Mucosa of stomach (tissue), 1 donor: ENCODE measurements around the gene BMP7.

Source experiments
- H3K27me3 ChIP-seq: one replicate; pipeline ENCODE4 v1.7.0; 2013; ENCODE audit warnings: mild to moderate bottlenecking, low read length; ENCODE audit not compliant: control insufficient read depth, insufficient read depth
- H3K36me3 ChIP-seq: one replicate; pipeline ENCODE4 v1.7.0; 2013; ENCODE audit warnings: low read length; ENCODE audit not compliant: control insufficient read depth, insufficient read depth
- H3K4me1 ChIP-seq: one replicate; pipeline ENCODE4 v1.7.0; 2013; ENCODE audit warnings: mild to moderate bottlenecking, low read length; ENCODE audit not compliant: control insufficient read depth, insufficient read depth
- H3K4me3 ChIP-seq: one replicate; pipeline ENCODE4 v1.7.0; 2013; ENCODE audit warnings: low read length
- H3K9ac ChIP-seq: one replicate; pipeline ENCODE4 v1.7.0; 2013; ENCODE audit warnings: mild to moderate bottlenecking, low read length, moderate library complexity
- H3K9me3 ChIP-seq: one replicate; pipeline ENCODE4 v1.7.0; 2013; ENCODE audit warnings: mild to moderate bottlenecking, low read length, moderate library complexity; ENCODE audit not compliant: control insufficient read depth
- donor health status: Pancreatic carcinoma.

The BMP7 gene

DNA sequence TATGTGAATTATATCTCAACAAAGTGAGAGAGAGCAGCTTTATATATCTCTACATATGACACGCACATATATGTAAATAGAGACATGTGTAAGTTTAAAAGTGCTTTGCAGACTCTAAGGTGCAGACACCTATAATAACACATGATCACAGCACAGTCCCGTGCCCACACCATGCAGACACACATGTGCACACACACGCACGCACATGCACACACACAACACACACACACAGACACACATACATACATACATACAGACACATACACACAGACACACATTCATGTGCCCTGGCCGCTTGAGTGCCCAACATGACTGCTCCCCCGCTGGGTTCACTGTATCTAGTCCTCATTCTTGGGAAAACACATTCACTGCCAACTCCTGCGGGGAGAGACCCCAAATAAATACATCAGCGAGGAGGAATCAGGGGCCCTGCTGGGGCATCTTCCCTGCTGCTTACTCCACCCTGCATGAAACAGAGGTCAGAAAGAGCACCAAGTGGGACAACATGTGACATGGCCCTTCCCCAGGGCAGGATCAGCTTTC lies 121.3 kb downstream of the BMP7 start:
- Histone ChIP-seq H3K9me3 (no peaks in the 10 kb centered on the region), H3K27me3 (no peaks in the 10 kb centered on the region), H3K9ac (no peak overlapping the region), H3K4me3 (no peak overlapping the region), H3K4me1 (no peaks in the 10 kb centered on the region), H3K36me3 (no peaks in the 10 kb centered on the region)

DNA sequence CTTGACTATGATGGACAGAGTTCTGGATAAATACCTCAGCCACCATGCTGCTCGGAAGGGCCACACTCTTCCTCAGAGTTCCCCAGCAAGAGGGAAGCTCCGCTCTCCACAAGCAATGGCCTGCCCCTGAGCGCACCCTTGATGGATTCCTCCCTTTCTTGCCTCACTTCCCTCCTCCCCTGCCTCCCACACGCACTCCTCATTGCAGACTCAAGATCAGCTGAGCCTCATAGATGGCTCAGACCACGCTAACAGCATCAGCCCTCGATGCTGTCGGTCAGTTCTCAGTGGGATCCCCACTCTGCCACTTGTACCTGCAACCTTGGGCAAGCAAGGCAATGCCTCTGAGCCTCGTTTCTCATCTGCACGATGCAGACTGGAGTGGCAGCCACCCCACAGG lies 123.3 kb downstream of the BMP7 start:
- Histone ChIP-seq H3K4me1 (no peaks in the 10 kb centered on the region), H3K4me3 (no peak overlapping the region), H3K9ac (no peak overlapping the region), H3K36me3 (no peaks in the 10 kb centered on the region), H3K27me3 (no peaks in the 10 kb centered on the region), H3K9me3 (no peaks in the 10 kb centered on the region)

DNA sequence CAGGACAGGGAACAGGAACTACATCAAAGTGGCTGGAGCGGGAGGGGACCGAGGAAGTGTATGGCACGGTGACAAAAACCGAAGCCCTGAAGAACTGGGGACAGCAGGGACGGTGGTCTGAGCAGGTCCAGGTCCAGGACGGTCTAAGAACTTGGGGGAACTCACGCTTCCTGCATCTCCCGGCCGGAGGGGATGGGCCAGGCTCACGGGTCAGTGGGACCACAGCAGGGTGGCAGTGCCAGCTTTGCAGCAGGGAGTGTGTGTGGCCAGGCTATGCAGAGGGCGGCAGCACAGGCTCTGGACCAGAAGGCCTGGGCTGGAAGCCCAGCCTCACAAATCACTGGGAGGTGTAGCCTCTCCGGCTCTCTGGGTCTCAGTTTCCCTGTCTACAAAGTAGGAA lies 123.8 kb downstream of the BMP7 start:
- Histone ChIP-seq H3K9me3 (no peaks in the 10 kb centered on the region), H3K9ac (no peak overlapping the region), H3K4me1 (no peaks in the 10 kb centered on the region), H3K36me3 (no peaks in the 10 kb centered on the region), H3K4me3 (no peak overlapping the region), H3K27me3 (no peaks in the 10 kb centered on the region)

DNA sequence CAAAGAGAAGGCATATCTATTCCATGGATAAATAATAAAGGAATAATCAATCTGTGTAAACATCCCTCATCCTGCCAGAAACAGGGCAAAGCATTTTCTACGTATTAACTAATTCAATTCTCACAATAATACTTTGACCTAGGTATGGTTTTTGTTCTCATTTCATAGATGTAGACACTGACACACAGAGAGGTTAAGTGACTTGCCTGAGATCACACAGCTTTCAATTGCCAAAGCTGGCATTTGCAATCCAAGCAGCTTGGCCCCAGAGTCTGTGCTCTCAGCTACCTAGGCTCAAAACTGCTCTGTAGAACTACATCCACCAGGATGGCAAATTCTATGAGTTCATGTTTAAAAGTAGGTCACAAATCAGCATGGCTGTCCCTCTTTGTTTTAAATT lies 124.9 kb downstream of the BMP7 start:
- H3K9ac ChIP-seq: no peak overlapping the region
- H3K4me3 ChIP-seq: no peak overlapping the region
- no peaks in the 10 kb centered on the region for H3K27me3 ChIP-seq
- H3K9me3 ChIP-seq: no peaks in the 10 kb centered on the region
- H3K36me3 ChIP-seq: no peaks in the 10 kb centered on the region
- H3K4me1 ChIP-seq: no peaks in the 10 kb centered on the region

DNA sequence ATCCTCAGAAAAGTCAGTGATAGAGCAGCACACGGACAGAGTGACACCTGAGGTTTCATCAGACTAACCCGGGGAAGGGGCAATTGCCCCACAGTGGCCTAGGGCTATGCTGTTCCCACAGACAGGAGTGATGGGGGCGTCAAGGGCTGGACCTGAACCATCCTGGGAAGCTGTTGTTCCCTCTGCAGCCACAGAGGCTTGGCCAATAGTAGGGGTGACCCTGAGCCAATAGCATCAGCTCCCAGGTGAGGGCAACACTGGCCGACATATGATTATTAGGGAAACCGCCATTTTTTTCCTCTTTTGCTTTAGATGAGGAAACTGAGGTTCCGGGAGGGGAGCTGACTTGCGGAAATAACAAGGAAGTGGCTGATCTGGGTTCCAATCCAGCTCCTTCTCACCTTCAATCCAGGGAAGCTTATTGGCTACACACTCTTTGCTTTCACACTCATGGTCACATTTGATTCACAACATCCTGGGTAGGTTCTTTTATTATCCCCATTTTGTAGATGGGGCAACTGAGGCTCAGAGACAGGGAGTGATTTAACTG lies 126.0 kb downstream of the BMP7 start:
- no peaks in the 10 kb centered on the region for H3K27me3 ChIP-seq
- H3K4me1 ChIP-seq: no peaks in the 10 kb centered on the region
- H3K9me3 ChIP-seq: no peaks in the 10 kb centered on the region
- H3K9ac ChIP-seq: no peak overlapping the region
- H3K36me3 ChIP-seq: no peaks in the 10 kb centered on the region
- no peak overlapping the region for H3K4me3 ChIP-seq

DNA sequence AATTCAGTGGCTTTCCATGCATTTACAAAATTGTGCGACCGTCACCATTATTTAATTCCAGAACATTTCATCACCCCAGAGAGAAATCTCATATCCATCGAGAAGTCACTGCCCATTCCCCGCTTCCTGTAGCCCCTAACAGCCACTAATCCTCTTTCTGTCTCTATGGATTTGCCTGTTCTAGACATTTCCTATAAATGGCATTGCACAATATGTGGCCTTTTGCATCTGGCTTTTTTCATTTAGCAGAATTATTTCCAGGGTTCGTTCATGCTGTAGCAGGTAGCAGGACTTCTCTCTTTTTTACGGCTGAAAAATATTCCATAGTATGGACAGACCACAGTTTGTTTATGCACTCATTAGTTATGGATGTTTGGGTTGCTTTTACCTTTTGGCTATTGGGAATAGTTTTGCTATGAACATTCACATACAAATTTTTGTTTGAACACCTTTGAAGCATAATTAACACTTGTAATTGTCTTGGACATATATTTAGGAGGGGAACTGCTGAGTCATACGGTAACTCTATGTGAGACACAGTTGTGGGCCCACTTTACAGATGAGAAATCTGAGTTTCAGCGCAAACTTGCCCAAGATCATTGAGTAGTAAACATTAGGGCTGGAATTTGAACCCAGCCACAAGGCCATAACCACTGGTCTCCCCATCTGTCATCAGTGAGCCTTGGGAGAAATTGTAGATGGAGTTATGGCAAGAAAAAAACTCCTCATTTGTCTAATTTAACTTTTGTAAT lies 126.9 kb downstream of the BMP7 start:
- H3K9ac ChIP-seq: no peak overlapping the region
- H3K4me1 ChIP-seq: no peaks in the 10 kb centered on the region
- no peaks in the 10 kb centered on the region for H3K36me3 ChIP-seq
- no peak overlapping the region for H3K4me3 ChIP-seq
- H3K9me3 ChIP-seq: no peaks in the 10 kb centered on the region
- no peaks in the 10 kb centered on the region for H3K27me3 ChIP-seq

DNA sequence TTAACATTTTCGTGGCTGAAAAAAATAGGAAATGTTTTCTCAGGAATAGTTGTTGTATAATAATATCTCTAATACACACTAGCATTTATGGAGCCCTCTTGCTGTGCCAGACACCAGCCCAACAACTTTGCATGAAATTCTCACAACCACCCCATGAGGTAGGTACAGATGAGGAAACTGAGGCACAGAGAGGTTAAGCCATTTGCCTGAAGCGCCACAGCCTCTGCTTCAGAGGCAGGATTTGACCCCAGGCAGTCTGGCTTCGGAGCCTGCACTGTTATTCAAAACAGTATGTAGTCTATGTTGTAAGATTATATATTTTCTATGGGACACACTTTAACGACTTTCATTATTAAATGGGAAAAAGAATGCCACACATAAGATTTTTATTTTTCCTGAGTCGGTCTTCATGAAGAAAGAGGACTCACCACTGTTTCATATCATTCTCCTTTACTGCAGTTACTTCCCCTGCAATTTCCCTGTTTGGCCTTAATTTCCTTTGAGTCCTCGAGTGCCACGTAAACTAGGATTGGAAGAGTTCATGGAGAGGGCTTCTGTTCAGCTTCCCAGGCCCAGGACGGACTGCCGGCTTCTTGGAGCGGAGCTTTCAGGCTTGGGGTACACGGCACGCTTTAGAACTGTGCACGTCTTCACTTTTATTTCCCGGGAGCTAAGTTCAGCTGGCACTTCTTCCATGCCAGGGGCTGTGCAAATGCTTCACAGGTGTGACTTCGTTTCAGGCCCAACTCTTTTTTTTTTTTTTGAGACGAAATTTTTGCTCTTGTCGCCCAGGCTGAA lies 128.0 kb downstream of the BMP7 start:
- Histone ChIP-seq H3K36me3 (no peaks in the 10 kb centered on the region), H3K9ac (no peak overlapping the region), H3K9me3 (no peaks in the 10 kb centered on the region), H3K4me3 (no peak overlapping the region), H3K4me1 (no peaks in the 10 kb centered on the region), H3K27me3 (no peaks in the 10 kb centered on the region)

DNA sequence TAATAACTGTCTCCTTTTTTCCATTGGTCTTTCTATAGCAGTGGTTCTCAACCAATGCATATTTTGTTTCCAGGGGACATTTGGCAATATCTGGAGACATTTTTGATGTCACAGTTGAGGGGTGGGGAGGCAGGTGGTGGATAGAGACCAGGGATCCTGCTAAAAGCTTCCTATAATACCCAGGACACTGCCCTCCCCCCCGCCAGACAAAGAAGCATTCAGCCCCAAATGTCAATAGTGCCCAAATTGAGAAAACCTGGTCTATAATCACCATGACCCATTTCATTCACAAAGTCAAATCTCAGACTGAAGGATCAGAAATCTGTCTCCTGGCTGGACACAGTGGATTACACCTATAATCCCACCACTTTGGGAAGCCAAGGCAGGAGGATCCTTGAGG lies 128.8 kb downstream of the BMP7 start:
- Histone ChIP-seq H3K36me3 (no peaks in the 10 kb centered on the region), H3K9me3 (no peaks in the 10 kb centered on the region), H3K4me3 (no peak overlapping the region), H3K9ac (no peak overlapping the region), H3K27me3 (no peaks in the 10 kb centered on the region), H3K4me1 (no peaks in the 10 kb centered on the region)

DNA sequence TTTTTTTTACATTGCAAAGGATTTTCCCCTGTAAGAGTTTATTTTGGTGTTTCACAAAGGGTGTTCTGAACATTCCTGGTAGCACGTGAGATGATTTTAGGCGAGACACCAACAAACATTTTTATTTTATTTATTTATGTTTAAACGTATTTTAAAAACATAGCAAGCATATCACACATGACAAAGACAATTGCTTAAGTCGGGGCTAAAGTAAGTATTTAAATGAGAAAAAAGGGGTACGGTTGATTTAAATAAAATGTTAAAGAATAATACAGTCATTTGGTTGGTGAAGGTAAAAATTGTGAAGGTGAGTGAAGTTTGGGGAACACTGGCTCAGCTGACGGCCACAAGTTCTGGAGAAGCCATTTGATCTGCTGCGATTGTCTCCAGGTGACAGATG lies 129.7 kb downstream of the BMP7 start:
- no peaks in the 10 kb centered on the region for H3K4me1 ChIP-seq

DNA sequence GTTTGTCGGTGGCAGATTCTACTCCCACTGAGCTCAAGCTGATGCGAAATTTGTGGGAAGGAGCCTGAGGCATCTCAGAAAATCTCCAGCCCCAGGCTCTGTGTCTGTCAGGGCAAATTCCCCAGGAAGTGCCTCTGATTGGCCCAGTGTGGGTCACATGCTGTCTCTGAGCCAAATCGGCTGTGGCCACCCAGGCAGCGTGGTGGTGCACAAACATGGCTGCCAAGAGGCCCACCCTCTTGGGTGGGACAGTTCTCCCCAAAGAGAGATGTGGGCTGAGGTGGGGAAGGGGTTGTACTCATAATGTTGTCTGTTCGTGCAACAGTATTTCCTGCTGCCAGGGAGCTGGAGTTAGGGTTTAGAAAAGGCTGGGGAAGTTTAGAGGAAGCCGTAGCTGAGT lies 130.6 kb downstream of the BMP7 start:
- Histone ChIP-seq H3K27me3 (no peaks in the 10 kb centered on the region), H3K9me3 (no peaks in the 10 kb centered on the region), H3K4me1 (no peaks in the 10 kb centered on the region)

More for the DNA sequence above, 129.7 kb downstream of the BMP7 start:
- Histone ChIP-seq H3K9ac (no peak overlapping the region), H3K27me3 (no peaks in the 10 kb centered on the region), H3K4me3 (no peak overlapping the region), H3K9me3 (no peaks in the 10 kb centered on the region), H3K36me3 (no peaks in the 10 kb centered on the region)

DNA sequence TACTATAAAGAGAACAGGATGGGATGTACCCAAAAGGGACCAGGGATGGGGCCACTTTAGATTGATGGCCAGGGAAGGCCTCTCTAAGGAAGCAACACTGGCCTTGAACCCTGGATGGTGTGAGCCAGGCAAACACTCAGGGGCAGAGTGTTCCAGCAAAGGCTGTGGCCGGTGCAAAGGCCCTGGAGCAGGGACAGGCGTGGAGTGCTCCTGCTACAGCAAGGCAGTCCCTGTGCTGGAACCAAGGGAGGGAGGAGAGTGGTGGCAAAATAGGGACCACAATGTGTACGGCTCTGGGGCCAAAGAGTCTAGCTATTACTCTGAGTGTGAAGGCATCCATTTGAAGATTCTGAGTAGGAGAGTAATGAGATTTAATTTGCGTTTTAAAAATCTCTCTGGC lies 131.6 kb downstream of the BMP7 start:
- H3K4me3 ChIP-seq: no peak overlapping the region
- no peaks in the 10 kb centered on the region for H3K27me3 ChIP-seq
- no peaks in the 10 kb centered on the region for H3K9me3 ChIP-seq
- H3K9ac ChIP-seq: no peak overlapping the region
- no peaks in the 10 kb centered on the region for H3K4me1 ChIP-seq
- no peaks in the 10 kb centered on the region for H3K36me3 ChIP-seq

More for the DNA sequence above, 130.6 kb downstream of the BMP7 start:
- Histone ChIP-seq H3K4me3 (no peak overlapping the region), H3K9ac (no peak overlapping the region), H3K36me3 (no peaks in the 10 kb centered on the region)
